ENCODE results near the gene SPP1. TPM values are rescaled to one million over a fixed set of nuclear protein-coding genes. Genes with fewer than 3 reads are reported as not detected.

Gene SPP1
- total and polyA plus RNA-seq, 9 of the 15 experiments (the other 6 are each of a cell fraction or from before 2014, with no cell fraction given) = 0.10 to 0.64 TPM; not detected in 7

- TF ChIP-seq, protein P1, sequence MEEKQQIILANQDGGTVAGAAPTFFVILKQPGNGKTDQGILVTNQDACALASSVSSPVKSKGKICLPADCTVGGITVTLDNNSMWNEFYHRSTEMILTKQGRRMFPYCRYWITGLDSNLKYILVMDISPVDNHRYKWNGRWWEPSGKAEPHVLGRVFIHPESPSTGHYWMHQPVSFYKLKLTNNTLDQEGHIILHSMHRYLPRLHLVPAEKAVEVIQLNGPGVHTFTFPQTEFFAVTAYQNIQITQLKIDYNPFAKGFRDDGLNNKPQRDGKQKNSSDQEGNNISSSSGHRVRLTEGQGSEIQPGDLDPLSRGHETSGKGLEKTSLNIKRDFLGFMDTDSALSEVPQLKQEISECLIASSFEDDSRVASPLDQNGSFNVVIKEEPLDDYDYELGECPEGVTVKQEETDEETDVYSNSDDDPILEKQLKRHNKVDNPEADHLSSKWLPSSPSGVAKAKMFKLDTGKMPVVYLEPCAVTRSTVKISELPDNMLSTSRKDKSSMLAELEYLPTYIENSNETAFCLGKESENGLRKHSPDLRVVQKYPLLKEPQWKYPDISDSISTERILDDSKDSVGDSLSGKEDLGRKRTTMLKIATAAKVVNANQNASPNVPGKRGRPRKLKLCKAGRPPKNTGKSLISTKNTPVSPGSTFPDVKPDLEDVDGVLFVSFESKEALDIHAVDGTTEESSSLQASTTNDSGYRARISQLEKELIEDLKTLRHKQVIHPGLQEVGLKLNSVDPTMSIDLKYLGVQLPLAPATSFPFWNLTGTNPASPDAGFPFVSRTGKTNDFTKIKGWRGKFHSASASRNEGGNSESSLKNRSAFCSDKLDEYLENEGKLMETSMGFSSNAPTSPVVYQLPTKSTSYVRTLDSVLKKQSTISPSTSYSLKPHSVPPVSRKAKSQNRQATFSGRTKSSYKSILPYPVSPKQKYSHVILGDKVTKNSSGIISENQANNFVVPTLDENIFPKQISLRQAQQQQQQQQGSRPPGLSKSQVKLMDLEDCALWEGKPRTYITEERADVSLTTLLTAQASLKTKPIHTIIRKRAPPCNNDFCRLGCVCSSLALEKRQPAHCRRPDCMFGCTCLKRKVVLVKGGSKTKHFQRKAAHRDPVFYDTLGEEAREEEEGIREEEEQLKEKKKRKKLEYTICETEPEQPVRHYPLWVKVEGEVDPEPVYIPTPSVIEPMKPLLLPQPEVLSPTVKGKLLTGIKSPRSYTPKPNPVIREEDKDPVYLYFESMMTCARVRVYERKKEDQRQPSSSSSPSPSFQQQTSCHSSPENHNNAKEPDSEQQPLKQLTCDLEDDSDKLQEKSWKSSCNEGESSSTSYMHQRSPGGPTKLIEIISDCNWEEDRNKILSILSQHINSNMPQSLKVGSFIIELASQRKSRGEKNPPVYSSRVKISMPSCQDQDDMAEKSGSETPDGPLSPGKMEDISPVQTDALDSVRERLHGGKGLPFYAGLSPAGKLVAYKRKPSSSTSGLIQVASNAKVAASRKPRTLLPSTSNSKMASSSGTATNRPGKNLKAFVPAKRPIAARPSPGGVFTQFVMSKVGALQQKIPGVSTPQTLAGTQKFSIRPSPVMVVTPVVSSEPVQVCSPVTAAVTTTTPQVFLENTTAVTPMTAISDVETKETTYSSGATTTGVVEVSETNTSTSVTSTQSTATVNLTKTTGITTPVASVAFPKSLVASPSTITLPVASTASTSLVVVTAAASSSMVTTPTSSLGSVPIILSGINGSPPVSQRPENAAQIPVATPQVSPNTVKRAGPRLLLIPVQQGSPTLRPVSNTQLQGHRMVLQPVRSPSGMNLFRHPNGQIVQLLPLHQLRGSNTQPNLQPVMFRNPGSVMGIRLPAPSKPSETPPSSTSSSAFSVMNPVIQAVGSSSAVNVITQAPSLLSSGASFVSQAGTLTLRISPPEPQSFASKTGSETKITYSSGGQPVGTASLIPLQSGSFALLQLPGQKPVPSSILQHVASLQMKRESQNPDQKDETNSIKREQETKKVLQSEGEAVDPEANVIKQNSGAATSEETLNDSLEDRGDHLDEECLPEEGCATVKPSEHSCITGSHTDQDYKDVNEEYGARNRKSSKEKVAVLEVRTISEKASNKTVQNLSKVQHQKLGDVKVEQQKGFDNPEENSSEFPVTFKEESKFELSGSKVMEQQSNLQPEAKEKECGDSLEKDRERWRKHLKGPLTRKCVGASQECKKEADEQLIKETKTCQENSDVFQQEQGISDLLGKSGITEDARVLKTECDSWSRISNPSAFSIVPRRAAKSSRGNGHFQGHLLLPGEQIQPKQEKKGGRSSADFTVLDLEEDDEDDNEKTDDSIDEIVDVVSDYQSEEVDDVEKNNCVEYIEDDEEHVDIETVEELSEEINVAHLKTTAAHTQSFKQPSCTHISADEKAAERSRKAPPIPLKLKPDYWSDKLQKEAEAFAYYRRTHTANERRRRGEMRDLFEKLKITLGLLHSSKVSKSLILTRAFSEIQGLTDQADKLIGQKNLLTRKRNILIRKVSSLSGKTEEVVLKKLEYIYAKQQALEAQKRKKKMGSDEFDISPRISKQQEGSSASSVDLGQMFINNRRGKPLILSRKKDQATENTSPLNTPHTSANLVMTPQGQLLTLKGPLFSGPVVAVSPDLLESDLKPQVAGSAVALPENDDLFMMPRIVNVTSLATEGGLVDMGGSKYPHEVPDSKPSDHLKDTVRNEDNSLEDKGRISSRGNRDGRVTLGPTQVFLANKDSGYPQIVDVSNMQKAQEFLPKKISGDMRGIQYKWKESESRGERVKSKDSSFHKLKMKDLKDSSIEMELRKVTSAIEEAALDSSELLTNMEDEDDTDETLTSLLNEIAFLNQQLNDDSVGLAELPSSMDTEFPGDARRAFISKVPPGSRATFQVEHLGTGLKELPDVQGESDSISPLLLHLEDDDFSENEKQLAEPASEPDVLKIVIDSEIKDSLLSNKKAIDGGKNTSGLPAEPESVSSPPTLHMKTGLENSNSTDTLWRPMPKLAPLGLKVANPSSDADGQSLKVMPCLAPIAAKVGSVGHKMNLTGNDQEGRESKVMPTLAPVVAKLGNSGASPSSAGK (IDR thresholded peaks at IDR 0.05) = no peak
- TF ChIP-seq, protein P2, sequence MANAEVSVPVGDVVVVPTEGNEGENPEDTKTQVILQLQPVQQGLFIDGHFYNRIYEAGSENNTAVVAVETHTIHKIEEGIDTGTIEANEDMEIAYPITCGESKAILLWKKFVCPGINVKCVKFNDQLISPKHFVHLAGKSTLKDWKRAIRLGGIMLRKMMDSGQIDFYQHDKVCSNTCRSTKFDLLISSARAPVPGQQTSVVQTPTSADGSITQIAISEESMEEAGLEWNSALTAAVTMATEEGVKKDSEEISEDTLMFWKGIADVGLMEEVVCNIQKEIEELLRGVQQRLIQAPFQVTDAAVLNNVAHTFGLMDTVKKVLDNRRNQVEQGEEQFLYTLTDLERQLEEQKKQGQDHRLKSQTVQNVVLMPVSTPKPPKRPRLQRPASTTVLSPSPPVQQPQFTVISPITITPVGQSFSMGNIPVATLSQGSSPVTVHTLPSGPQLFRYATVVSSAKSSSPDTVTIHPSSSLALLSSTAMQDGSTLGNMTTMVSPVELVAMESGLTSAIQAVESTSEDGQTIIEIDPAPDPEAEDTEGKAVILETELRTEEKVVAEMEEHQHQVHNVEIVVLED (CRISPR knock-in tag; IDR thresholded peaks at IDR 0.05) = no peak
- TF ChIP-seq ZNF184 (CRISPR knock-in tag; IDR thresholded peaks at IDR 0.05) (no peak), ETS2 (tag; IDR thresholded peaks at IDR 0.05; ENCODE audit: borderline replicate concordance, poor library complexity, severe bottlenecking) (no peak), JUNB (CRISPR knock-in tag; conservative IDR thresholded peaks at IDR 0.05) (no peak), SIN3B (IDR thresholded peaks at IDR 0.05; ENCODE audit: low read depth) (no peak), MYC (IDR thresholded peaks at IDR 0.05; ENCODE audit: low read depth, low read length) (no peak), MYC (CRISPR knock-in tag; IDR thresholded peaks at IDR 0.05; ENCODE audit: borderline replicate concordance, low read depth) (no peak), CCNT2 (IDR thresholded peaks at IDR 0.05; ENCODE audit: borderline replicate concordance, extremely low read depth, insufficient read length, low read depth, low read length) (no peak), POU5F1 (IDR thresholded peaks at IDR 0.05; ENCODE audit: borderline replicate concordance, low read depth, low read length, partially characterized antibody) (no peak)
- TF ChIP-seq, protein P3, sequence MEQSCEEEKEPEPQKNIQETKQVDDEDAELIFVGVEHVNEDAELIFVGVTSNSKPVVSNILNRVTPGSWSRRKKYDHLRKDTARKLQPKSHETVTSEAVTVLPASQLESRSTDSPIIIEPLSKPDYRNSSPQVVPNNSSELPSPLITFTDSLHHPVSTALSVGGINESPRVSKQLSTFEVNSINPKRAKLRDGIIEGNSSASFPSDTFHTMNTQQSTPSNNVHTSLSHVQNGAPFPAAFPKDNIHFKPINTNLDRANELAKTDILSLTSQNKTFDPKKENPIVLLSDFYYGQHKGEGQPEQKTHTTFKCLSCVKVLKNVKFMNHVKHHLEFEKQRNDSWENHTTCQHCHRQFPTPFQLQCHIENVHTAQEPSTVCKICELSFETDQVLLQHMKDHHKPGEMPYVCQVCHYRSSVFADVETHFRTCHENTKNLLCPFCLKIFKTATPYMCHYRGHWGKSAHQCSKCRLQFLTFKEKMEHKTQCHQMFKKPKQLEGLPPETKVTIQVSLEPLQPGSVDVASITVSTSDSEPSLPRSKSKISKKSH (CRISPR knock-in tag; IDR thresholded peaks at IDR 0.05) = no peak
- TF ChIP-seq, protein P4, sequence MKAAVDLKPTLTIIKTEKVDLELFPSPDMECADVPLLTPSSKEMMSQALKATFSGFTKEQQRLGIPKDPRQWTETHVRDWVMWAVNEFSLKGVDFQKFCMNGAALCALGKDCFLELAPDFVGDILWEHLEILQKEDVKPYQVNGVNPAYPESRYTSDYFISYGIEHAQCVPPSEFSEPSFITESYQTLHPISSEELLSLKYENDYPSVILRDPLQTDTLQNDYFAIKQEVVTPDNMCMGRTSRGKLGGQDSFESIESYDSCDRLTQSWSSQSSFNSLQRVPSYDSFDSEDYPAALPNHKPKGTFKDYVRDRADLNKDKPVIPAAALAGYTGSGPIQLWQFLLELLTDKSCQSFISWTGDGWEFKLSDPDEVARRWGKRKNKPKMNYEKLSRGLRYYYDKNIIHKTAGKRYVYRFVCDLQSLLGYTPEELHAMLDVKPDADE (conservative IDR thresholded peaks at IDR 0.05; ENCODE audit: control insufficient read depth, low read depth, low read length) = no peak
These were observed 11.0 kb downstream of the SPP1 start (continued) for GRCh38 chr4:87986508-87986907.

All from K562 (cell line).